SK-N-SH (cell line): ENCODE results near the gene SLC35A2. TPM values are rescaled to one million over a fixed set of nuclear protein-coding genes. Genes with fewer than 3 reads are reported as not detected.

Experiments used
- CTCF ChIA-PET: fragments of 300-600, 350-600 bp; formaldehyde crosslinking; extraction: SDS; loops from one replicate; lab custom pipeline; 2021; lab: Yijun Ruan, JAX
- POLR2A ChIA-PET: fragments of 350-600 bp; sonication (Branson Sonifier 250); formaldehyde crosslinking; extraction: SDS; loops from one replicate; lab custom pipeline; 2020; ENCODE audit warnings: antibody characterized with exemption, inconsistent platforms; lab: Yijun Ruan, JAX
- DNase-seq: peaks from one replicate; pipeline ENCODE4 v3.0.0; 2012
- H2AFZ ChIP-seq: fragments of 200-600 bp; sonication (generic); 2 replicates; pipeline ENCODE4 v1.8.1; 2016; ENCODE audit warnings: antibody characterized with exemption, mild to moderate bottlenecking, low read depth
- H3F3A ChIP-seq: fragments of 200-600 bp; sonication (generic); replicated peaks from 2 replicates; pipeline ENCODE3; 2016; ENCODE audit warnings: antibody characterized with exemption, mild to moderate bottlenecking; ENCODE audit not compliant: insufficient read depth
- H3K27ac ChIP-seq, 2 experiments: fragments of 200-500 bp in 1 of 2; fragments of 200-600 bp in 1 of 2; sonication (Bioruptor generic) in 1 of 2; sonication (generic), shearing (Covaris generic) in 1 of 2; 2 replicates each; pipeline versions ENCODE4 v1.5.1 to v1.6.1; 2014 to 2016; ENCODE audit warnings: low read depth in 2 of 2, inconsistent platforms in 1 of 2, low read length in 1 of 2, mild to moderate bottlenecking in 1 of 2, mixed read lengths in 1 of 2
- H3K27me3 ChIP-seq: fragments of 200-600 bp; sonication (generic), shearing (Covaris generic); 2 replicates; pipeline ENCODE4 v1.6.1; 2016; ENCODE audit warnings: mixed run types; ENCODE audit not compliant: insufficient read depth
- H3K36me3 ChIP-seq, 2 experiments: fragments of 200-500 bp in 1 of 2; fragments of 200-600 bp in 1 of 2; sonication (Bioruptor generic) in 1 of 2; sonication (generic) in 1 of 2; replicated peaks in 1 of 2; 2 replicates each; pipeline versions ENCODE3 to v1.5.1; 2014 to 2016; ENCODE audit warnings: low read length in 1 of 2, mild to moderate bottlenecking in 1 of 2; ENCODE audit not compliant: insufficient read depth in 2 of 2, control insufficient read depth in 1 of 2
- H3K4me1 ChIP-seq, 2 experiments: fragments of 200-500 bp in 1 of 2; fragments of 200-600 bp in 1 of 2; sonication (Bioruptor generic) in 1 of 2; sonication (generic), shearing (Covaris generic) in 1 of 2; 2 replicates each; pipeline versions ENCODE4 v1.5.1 to v1.6.1; 2014 to 2016; ENCODE audit warnings: low read depth in 1 of 2, low read length in 1 of 2, mixed run types in 1 of 2; ENCODE audit not compliant: insufficient read depth in 2 of 2, control insufficient read depth in 1 of 2
- H3K4me2 ChIP-seq: fragments of 200-600 bp; sonication (generic), shearing (Covaris generic); 2 replicates; pipeline ENCODE4 v1.6.1; 2017; ENCODE audit warnings: mixed run types
- H3K4me3 ChIP-seq, 2 experiments: fragments of 200-500 bp in 1 of 2; fragments of 200-600 bp in 1 of 2; sonication (Bioruptor generic) in 1 of 2; sonication (generic), shearing (Covaris generic) in 1 of 2; 2 replicates each; pipeline versions ENCODE4 v1.5.1 to v1.8.1; 2014 to 2016; ENCODE audit warnings: low read depth in 2 of 2, inconsistent platforms in 1 of 2, low read length in 1 of 2, mild to moderate bottlenecking in 1 of 2, mixed read lengths in 1 of 2, moderate library complexity in 1 of 2
- H3K79me2 ChIP-seq: fragments of 200-600 bp; sonication (generic); 2 replicates; pipeline ENCODE4 v1.8.1; 2017; ENCODE audit warnings: mild to moderate bottlenecking; ENCODE audit not compliant: insufficient read depth
- H3K9ac ChIP-seq: fragments of 200-600 bp; sonication (generic); 2 replicates; pipeline ENCODE4 v1.6.1; 2017; ENCODE audit warnings: mixed run types
- H3K9me2 ChIP-seq: fragments of 200-600 bp; sonication (generic); 2 replicates; pipeline ENCODE4 v1.6.1; 2017; ENCODE audit warnings: mixed run types
- H3K9me3 ChIP-seq: fragments of 200-600 bp; sonication (generic); 2 replicates; pipeline ENCODE4 v1.6.1; 2017; ENCODE audit warnings: mixed run types, mild to moderate bottlenecking, moderate library complexity
- H4K20me1 ChIP-seq: fragments of 200-600 bp; sonication (generic); 2 replicates; pipeline ENCODE4 v1.6.1; 2017; ENCODE audit warnings: mild to moderate bottlenecking, mixed run types; ENCODE audit not compliant: insufficient read depth
- CTCF ChIP-seq: fragments of 200-600 bp; sonication (generic); IDR thresholded peaks from 2 replicates; pipeline ENCODE4 v1.6.1; 2017; ENCODE audit warnings: antibody characterized with exemption, mild to moderate bottlenecking, moderate library complexity
- FOXM1 ChIP-seq: IDR thresholded peaks from 2 replicates; pipeline ENCODE4 v1.4.0; 2012; ENCODE audit warnings: low read depth, mild to moderate bottlenecking
- MAX ChIP-seq: IDR thresholded peaks from 2 replicates; pipeline ENCODE4 v1.4.0; 2012; ENCODE audit warnings: low read depth
- RAD21 ChIP-seq: IDR thresholded peaks from 2 replicates; pipeline ENCODE4 v1.6.1; 2012; ENCODE audit warnings: mild to moderate bottlenecking, low read length
- RCOR1 ChIP-seq: fragments of 150-350 bp; IDR thresholded peaks from 2 replicates; pipeline ENCODE4 v1.6.1; 2017; ENCODE audit warnings: antibody characterized with exemption, low read length
- REST ChIP-seq: IDR thresholded peaks from 2 replicates; pipeline ENCODE4 v1.6.1; 2012; ENCODE audit warnings: mild to moderate bottlenecking, low read depth, low read length, moderate library complexity
- RFX5 ChIP-seq: IDR thresholded peaks from 2 replicates; pipeline ENCODE4 v1.6.1; 2012; ENCODE audit warnings: mild to moderate bottlenecking, improper control_type of control experiment, low read length
- SIN3A ChIP-seq: IDR thresholded peaks from 2 replicates; pipeline ENCODE4 v1.6.1; 2012; ENCODE audit warnings: low read depth, mild to moderate bottlenecking, low read length, moderate library complexity, borderline replicate concordance
- SMC3 ChIP-seq: IDR thresholded peaks from 2 replicates; pipeline ENCODE4 v1.6.1; 2012; ENCODE audit warnings: low read depth, low read length, improper control_type of control experiment
- USF1 ChIP-seq: IDR thresholded peaks from 2 replicates; pipeline ENCODE4 v1.4.0; 2012; ENCODE audit warnings: low read depth, borderline replicate concordance
- YY1 ChIP-seq: IDR thresholded peaks from 2 replicates; pipeline ENCODE4 v1.4.0; 2012; ENCODE audit warnings: low read depth, mild to moderate bottlenecking
- WGBS: methylation state at CpG from one replicate; pipeline ENCODE4 v1.1.6; 2017; ENCODE audit warnings: low lambda C conversion rate; 5-methylcytosine and 5-hydroxymethylcytosine counted together
- polyA plus RNA-seq, 3 experiments: library from polyadenylated mRNA; depleted of rRNA; stranded (reverse); fragments of >200 nt; gene quantifications; 2 replicates each; pipeline ENCODE4 v1.2.3, GENCODE V29; 2012

The SLC35A2 gene
- polyA plus RNA-seq, 1 of the 3 experiments (the other 2 are of a cell fraction), result 71.3 TPM

- ChIA-PET CTCF (interaction anchor here (0.9 kb wide), 1 partner anchor 95 kb away, joined by 3 read pairs; the partner anchor contains the start of gene TFE3), POLR2A (no interaction called here)
- peaks cover 0 to 12% of the 10 kb centered on the region in 2 experiments; a peak in 1 of 4 replicates for H3K4me1 ChIP-seq
- H3K9me3 ChIP-seq, result no peaks in the 10 kb centered on the region
- no peaks in the 10 kb centered on the region for H3K9me2 ChIP-seq
- peaks cover 11 to 12% of the 10 kb centered on the region in 2 experiments for H3K36me3 ChIP-seq
- WGBS, result 88% methylated on average over 1 of the region's 1 CpG
- H3F3A ChIP-seq, result no peaks in the 10 kb centered on the region
- H3K27ac ChIP-seq, result no peak overlapping the region
- TF ChIP-seq RAD21 (no peak), RCOR1 (no peak), SIN3A (no peak), USF1 (no peak), REST (no peak), YY1 (no peak)
- DNase-seq, result no peak
- no peak overlapping the region for H3K4me3 ChIP-seq
- peaks cover 89% of the 10 kb centered on the region for H4K20me1 ChIP-seq
- no peak overlapping the region for H2AFZ ChIP-seq
- no peaks in the 10 kb centered on the region for H3K27me3 ChIP-seq
- H3K9ac ChIP-seq, result no peak overlapping the region
- H3K4me2 ChIP-seq, result no peak overlapping the region
- peaks cover 83% of the 10 kb centered on the region for H3K79me2 ChIP-seq
Observed at GRCh38 chrX:48948589-48948988, 37.1 kb upstream of the SLC35A2 start.

GRCh38 chrX:48945517-48946348 lies 34.3 kb upstream of the SLC35A2 start:
- no peaks in the 10 kb centered on the region for H3K9me2 ChIP-seq
- peaks cover 89% of the 10 kb centered on the region for H4K20me1 ChIP-seq
- H2AFZ ChIP-seq, result no peak overlapping the region
- no peaks in the 10 kb centered on the region for H3K27me3 ChIP-seq
- peak; percentile 75 for DNase-seq
- H3K27ac ChIP-seq, result no peak overlapping the region
- ChIA-PET POLR2A (no interaction called here), CTCF (interaction anchor here (0.7 to 2.3 kb wide), 7 partner anchors 8 to 54 kb away, joined by 3 to 12 read pairs (median 4); partner anchors contain the start of genes KCND1 and OTUD5)
- peaks cover 73% of the 10 kb centered on the region for H3K79me2 ChIP-seq
- H3F3A ChIP-seq, result no peaks in the 10 kb centered on the region
- peaks cover 16 to 21% of the 10 kb centered on the region in 2 experiments for H3K36me3 ChIP-seq
- WGBS, result 62% methylated on average over 8 of the region's 8 CpGs
- no peaks in the 10 kb centered on the region for H3K9me3 ChIP-seq
- TF ChIP-seq MAX (no peak), FOXM1 (no peak), CTCF (peak; percentile 95), SMC3 (peak; percentile 68), RAD21 (peak; percentile 73), RFX5 (peak; percentile 70)
- no peak overlapping the region for H3K9ac ChIP-seq
- no peak overlapping the region for H3K4me2 ChIP-seq
- H3K4me1 ChIP-seq, result no peaks in the 10 kb centered on the region; a peak in 1 of 4 replicates
- H3K4me3 ChIP-seq, result no peak overlapping the region
